Fibroblast of the aortic adventitia (primary cell): ENCODE data around the gene DICER1. TPM values are rescaled to one million over a fixed set of nuclear protein-coding genes. Genes with fewer than 3 reads are reported as not detected.

Experiments
- DNase-seq: peaks from one replicate; pipeline ENCODE4 v3.0.0-alpha.2; 2010; ENCODE audit warnings: low read depth
- H3K4me3 ChIP-seq: 2 replicates; pipeline ENCODE4 v1.5.1; 2011; ENCODE audit warnings: low read depth, mild to moderate bottlenecking, control low read depth, low read length, moderate library complexity
- total RNA-seq: library from RNA; depleted of rRNA; stranded (reverse); fragments of >200 nt; gene quantifications from 2 replicates; pipeline ENCODE4 v1.2.3, GENCODE V29; 2012; ENCODE audit warnings: low replicate concordance
- TF ChIP-seq, protein P1 (sequence below): IDR thresholded peaks from 2 replicates; pipeline ENCODE4 v1.5.1; 2011; ENCODE audit warnings: mild to moderate bottlenecking, low read length, control low read depth, inconsistent platforms; ENCODE audit not compliant: insufficient read depth

DICER1 gene
- total RNA-seq, 1 donor: 46.6 TPM

DNA sequence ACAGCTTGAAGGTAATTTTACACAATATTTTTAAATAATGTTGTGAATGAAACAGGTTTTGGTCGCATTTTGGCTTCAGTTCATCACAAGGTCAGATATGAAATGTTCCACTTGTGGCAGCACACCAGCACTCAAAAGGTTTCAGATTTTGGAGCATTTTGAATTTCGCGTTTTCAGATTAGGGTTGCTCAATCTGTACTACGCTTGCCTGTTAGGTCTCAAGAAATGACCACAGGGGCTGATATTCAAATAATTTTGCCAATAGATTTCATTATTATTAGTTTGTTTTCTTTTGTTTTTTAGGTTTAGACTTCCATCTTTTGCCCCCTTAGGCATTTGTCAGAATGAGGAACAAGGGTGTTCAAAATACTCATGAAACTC lies 29.8 kb downstream of the DICER1 start:
- no peak for DNase-seq
- TF ChIP-seq, protein P1, sequence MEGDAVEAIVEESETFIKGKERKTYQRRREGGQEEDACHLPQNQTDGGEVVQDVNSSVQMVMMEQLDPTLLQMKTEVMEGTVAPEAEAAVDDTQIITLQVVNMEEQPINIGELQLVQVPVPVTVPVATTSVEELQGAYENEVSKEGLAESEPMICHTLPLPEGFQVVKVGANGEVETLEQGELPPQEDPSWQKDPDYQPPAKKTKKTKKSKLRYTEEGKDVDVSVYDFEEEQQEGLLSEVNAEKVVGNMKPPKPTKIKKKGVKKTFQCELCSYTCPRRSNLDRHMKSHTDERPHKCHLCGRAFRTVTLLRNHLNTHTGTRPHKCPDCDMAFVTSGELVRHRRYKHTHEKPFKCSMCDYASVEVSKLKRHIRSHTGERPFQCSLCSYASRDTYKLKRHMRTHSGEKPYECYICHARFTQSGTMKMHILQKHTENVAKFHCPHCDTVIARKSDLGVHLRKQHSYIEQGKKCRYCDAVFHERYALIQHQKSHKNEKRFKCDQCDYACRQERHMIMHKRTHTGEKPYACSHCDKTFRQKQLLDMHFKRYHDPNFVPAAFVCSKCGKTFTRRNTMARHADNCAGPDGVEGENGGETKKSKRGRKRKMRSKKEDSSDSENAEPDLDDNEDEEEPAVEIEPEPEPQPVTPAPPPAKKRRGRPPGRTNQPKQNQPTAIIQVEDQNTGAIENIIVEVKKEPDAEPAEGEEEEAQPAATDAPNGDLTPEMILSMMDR: no peak
- no peak overlapping the region for H3K4me3 ChIP-seq

DNA sequence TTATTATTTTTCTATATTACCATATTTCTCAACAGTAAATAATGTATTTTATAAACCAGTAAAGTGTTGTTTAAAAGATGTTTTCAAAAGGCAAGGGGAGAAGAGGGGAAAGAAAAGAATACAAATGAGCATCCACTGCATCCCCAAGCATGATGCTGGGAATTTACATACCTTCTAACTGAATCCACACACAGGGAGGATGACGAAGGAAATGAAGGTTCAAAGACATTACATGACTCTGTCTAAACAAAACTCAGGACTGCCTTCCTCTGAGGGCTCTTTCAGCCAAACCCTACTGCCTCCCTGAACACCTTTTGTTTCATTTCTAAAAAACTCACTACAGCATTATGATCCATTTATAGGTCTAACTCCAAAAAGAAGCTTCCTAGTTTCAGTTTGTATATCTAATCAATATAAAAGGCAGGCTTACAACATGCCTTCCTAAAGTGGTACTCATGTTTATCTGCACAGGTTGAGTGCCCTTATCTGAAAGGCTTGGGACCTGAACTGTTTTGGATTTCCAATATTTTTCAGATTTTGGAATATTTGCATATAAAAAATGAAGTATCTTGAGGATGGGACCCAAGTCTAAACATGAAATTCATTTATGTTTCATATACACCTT lies 30.3 kb downstream of the DICER1 start:
- TF ChIP-seq, protein P1: no peak
- no peak overlapping the region for H3K4me3 ChIP-seq
- no peak for DNase-seq

DNA sequence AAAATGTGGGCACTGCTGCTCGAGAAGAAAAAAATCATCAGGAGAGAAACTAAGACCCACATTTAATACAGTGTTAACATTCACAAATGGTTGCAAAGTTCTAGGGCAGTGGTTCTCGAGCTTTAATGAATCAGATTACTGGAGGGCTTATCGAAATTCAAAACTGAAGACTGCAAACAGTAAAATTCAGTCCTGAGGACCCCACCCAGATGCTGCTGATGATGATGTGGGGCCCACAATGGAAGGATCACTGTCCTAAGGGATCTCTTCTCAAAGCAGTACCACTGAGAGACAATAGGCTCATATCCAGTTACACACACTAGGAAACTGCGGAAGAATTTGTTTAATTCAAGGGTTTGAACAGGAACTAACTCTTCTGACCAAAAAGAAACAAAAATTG lies 31.4 kb downstream of the DICER1 start:
- TF ChIP-seq, protein P1: no peak
- DNase-seq: no peak
- no peak overlapping the region for H3K4me3 ChIP-seq

DNA sequence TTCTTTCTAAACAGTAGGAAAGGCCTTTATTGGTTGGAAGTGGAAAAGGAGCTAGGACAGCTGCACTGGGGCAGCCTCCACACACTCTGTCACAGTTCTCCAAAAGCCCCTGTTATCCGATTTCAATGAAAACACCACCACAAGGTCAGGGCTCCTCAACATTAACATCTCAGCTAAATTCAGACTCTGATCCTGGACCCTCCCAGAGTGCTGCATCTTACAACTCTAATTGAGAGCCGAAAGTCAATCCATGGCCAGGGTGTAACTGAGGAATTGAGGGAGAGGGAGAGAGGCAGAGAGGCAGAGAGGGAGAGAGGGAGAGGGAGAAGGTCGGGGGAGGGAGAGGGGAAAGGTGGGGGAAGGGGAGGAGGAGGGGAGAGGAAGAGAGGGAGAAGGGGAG lies 32.1 kb downstream of the DICER1 start:
- no peak for DNase-seq
- no peak overlapping the region for H3K4me3 ChIP-seq
- TF ChIP-seq, protein P1: no peak

- H3K4me3 ChIP-seq: no peak overlapping the region
- TF ChIP-seq, protein P1: no peak
- DNase-seq: no peak
These were observed 33.3 kb downstream of the DICER1 start for GRCh38 chr14:95123891-95124579.

DNA sequence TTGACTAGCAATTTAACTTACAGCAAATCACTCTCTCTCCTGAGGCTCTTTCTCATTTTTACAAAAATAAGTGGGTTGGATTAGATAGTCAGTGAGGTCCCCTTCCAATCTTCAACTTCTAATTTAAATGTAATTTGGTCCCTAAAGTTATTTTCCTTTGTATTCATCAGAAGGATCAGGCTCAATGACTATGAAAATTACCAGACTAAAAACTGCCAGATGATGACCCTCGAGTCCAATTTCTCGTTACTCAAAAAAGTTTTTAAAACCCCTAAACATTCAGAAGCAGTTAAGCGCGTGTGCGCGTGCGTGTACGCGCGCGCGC lies 34.7 kb downstream of the DICER1 start:
- H3K4me3 ChIP-seq: no peak overlapping the region
- DNase-seq: no peak
- TF ChIP-seq, protein P1: no peak
